HG02798 (cell line): ENCODE results near the gene MMP2.

Experiments used
- ATAC-seq: cut with Tn5 transposase; IDR thresholded peaks from one replicate; pipeline ENCODE4 v1.9.1; 2021; ENCODE audit warnings: mild to moderate bottlenecking; ENCODE audit not compliant: unreplicated experiment, poor library complexity

MMP2 gene

DNA sequence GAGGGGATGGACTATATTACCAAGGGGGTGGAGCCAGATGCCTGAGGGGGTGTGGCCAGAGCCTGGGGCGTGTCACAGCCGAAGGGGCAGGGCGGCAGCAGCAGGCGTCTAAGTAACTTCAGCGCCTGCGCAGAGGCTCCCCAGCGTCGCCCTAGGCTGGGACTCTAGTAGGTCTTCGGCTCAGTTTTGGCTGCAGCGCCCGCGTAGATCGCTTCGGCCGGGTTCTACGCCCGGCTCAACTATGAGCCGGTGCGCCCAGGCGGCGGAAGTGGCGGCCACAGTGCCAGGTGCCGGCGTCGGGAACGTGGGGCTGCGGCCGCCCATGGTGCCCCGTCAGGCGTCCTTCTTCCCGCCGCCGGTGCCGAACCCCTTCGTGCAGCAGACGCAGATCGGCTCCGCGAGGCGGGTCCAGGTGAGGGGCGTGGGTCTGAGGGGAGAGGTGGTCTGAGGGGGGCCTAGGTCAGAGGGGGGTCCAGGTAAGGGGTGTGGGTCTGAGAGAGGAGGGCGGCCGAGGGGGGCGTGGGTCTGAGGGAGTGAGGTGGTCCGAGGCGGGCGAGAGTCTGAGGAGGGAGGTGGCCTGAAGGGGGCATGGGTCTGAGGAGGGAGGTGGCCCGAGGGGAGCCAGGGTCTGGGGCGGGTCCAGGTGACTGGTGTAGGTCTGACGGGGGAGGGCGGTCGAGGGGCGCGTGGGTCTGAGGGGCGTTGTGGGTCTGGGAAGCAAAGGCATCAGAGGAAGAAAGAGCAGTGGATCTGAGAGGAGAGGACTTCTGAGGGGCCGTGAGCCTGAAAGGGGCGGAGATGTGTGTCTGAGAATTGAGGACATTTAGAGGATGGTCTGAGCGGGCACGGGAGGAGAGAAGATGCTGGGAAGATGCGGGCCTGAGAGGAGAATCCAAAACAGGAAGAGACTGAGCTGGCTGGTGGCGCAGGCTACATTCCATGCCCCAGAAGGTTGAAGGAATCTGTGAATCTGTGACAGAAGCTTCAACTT, 30.2 kb downstream of the MMP2 start, which contains the start of gene LPCAT2:
TSS of gene LPCAT2 (plus strand) at position 132 of the 991 bp plus-strand sequence. CDS start at position 242, 110 bp downstream.
- ATAC-seq = no peak

GRCh38 chr16:55510185-55510805, 31.3 kb downstream of the MMP2 start:
- no peak for ATAC-seq

DNA sequence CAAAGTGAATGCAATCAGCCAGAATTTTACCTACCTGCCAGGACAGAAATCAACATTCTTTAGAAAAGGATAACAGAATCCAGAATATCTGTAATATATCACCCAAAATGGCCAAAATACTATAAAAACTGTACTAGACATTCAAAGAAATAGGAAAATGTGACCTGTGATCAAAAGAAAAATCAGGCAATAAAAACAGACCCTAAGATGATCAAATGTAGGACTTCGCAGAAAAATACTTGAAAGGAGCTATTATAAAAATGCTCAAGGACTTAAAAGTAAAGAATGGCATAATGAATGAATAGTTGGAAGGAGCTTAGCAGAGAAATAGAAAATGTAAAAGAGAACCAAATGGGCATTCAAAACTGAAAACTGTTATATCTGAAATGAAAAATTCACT, 33.9 kb downstream of the MMP2 start:
- ATAC-seq = no peak

DNA sequence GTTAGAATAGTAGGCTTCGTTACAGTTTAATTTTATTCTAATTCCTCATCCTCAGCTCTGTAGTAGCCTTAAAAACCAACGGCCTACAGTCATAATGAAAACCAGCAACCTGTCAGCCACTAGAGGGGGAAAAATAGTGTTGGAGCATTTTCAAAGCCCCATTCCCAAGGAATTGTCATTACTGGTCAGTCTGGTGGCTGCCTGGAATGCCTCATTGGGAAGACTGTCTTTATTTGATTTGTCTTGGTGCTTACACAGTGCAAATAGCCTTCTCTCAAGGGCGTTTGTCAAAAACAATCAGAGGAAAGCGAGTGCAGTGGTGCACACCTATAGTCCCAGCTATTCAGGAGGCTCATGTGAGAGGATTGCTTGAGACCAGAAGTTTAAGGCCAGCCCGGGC, 34.6 kb downstream of the MMP2 start:
- ATAC-seq = no peak

DNA sequence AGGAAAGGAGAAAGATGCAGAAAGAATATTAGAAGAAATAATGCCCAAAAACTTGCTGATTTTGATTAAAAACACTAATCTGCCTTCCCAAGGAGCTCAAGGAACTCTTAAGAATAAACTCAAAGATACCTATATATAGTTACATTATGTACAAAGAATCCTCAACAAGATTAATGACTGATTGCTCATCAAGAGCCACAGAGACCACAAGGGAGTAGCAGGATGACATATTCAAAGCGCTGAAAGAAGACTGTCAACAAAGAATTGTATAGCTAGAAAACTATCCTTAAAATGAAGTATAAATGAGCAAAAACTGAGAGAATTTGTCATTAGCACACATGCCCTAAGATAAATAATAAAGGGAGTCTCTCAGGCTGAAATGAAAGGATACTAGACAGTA, 36.1 kb downstream of the MMP2 start:
- no peak for ATAC-seq

DNA sequence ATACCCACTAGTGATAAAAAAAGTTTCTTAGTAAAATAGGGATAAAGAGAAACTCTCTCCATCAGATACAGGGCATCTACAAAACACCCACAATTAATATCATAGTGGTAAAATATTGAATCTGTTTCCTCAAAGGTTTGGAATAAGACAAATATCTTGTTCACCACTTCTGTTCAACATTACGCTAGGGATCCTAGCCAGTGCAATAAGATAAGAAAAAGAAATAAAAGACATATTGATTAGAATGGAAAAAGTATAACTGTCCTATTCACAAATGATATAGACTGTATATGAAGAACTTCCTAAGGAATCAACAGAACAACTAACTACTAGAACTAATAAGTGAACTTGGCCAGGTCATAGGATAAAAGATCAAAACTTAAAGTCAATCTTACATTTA, 42.8 kb downstream of the MMP2 start:
- ATAC-seq = no peak

DNA sequence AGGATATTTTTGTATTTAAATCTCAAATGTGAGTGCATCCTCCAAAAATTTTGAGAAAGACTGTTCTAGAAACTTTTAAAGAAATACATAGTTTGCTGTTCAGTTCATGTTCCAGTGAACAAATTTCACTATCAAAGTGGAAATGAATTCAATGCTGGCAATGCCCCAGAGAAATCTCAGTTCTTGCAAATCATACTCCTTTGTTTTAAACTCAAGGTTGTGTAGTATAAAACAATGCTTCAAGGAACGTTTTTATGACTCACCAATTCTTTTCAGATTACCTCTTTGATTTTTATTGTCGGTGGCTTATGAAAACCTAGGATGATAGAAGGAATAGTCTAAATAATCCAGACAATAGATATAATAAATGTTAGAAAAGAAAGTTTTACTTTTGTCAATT, 47.4 kb downstream of the MMP2 start:
- no peak for ATAC-seq

- ATAC-seq = no peak
Observed at GRCh38 chr16:55527885-55528284, 48.9 kb downstream of the MMP2 start.

DNA sequence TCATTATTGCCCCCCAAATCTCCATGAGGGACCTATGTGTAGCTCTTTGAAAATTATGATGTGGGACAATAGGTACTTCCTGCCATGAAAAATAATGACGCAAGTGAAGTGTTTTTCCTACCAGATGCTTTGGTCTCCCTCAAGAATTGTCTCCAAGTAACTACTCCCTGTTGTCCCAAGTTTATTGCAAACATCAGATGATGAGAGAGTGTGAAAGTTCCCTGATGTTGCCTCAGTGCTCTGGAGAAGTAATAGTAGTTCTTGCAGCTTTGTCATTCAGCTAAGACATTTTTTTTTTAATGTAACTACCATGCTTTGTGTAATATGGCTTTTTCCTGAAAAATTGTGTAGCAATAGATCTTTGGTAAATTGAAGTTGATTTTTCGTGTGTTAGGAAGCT, 50.0 kb downstream of the MMP2 start:
- ATAC-seq = no peak

- ATAC-seq = no peak
Observed at GRCh38 chr16:55530316-55530856, 51.4 kb downstream of the MMP2 start.

DNA sequence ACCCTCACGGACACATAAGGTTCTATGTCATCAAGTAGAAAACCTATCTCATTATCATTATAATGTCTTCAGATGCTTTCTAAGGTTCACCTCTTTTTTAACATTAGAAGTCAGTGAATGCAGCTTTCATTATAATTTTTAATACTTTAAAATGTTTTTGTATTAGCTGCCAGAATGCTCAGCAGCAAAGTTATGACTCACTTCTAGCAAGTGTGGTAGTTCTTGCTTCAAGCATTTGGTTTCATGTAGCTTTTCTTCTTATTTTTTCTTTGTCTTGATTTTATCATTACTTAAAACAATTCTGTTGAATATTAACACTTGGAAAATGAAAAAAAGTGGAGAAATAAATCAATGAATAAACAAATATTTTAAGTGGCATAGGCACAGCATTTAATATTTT, 53.2 kb downstream of the MMP2 start:
- no peak for ATAC-seq

DNA sequence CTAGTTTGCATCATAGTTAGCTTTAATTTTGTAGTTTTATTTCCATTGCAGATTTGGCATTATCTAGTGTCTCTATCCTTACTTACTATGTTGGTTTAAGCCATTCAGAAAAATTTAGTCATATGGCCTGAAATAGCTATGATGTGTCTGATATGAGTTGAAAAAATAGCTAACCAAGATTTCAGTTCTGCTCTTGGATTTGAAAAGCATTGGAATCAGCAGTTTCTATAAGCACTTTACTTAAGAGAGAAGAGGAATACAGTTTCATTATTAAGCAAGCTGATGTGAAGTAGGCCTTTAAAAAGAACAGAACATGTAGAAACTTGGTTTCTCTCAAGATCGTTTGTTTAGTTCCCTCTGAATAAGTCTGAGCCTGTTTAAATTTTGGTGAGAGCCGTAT, 55.8 kb downstream of the MMP2 start:
- no peak for ATAC-seq

GRCh38 chr16:55539049-55539448, 60.1 kb downstream of the MMP2 start:
- ATAC-seq = no peak

DNA sequence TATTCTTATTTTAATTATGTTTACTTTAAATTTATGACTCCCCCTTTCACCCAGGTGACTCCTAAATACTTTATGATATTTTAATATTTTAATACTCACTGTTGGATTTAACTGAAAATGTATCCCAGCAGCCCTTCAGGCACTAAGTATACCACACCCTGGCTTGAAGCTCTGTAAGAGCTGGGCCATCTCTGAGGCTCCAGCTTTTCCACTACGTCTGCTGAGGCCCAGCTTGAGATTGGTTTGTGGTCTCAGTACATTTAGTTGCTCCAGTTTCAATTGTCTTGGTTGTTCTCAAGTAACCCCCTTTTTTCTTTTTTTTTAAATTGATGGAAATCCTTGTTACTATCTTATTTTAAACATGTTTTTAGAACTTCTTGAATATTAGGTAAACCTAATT, 60.5 kb downstream of the MMP2 start:
- no peak for ATAC-seq

GRCh38 chr16:55540221-55540620, 61.2 kb downstream of the MMP2 start:
- no peak for ATAC-seq

GRCh38 chr16:55542459-55543082, 63.6 kb downstream of the MMP2 start:
- ATAC-seq = no peak

DNA sequence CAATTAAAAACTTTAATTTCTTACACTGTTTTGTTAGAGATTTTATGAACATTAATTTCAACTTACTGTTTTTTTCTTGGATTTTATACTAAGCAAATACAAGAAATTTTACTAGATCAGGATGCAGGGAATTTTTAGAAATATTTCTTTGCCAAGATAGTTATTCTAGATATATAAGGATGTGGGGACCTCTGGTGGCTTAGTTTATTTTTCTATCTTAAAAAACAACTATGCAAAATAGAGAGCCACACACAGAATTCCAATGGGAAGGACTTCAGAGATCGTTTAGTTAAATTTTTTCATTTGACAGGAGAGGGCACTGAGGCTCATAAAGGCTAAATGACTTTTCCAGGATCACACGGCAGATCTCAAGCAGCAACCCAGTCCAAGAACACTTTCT, 64.5 kb downstream of the MMP2 start:
- no peak for ATAC-seq

DNA sequence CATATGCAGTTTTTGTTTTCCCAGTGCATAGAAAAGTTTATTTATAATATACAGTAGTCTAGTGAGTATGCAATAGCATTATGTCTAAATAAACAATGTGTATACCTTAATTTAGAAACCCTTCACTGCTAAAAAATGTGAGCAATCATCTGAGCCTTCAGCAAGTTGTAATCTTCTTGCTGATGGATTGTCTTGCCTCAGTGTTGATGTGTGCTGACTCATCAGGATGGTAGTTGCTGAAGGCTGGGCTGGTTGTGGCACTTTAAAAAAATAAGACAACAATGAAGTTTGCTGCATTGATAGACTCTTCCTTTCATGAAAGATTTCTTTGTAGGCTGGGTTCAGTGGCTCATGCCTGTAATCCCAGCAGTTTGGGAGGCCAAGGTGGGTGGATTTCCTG, 73.6 kb downstream of the MMP2 start:
- no peak for ATAC-seq

DNA sequence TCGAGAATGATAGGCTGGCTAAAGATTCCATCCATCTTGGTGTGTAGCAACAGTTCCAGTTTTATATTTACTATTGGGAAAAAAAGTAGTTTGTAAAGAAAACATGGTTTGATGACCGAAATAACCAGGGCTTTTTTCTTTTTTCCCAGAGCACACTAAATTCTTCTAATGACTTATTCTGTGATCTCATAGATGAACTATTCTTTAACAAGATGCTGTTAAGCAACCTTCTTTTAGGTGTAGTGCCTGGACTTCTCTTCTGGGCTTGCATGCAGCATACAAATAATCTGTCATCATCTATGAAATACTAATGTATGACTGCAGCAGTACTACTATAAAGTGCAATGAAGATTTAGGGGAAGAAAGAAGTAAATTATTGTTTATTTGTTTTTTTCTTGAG, 76.4 kb downstream of the MMP2 start:
- no peak for ATAC-seq
